C4-2B (cell line): ENCODE results near the gene GNG8.

ENCODE experiments used
- H3K27ac ChIP-seq: fragments of 450-650 bp; 2 replicates; pipeline ENCODE4 v1.5.1; 2017
- CTCF ChIP-seq: fragments of 450-650 bp; conservative IDR thresholded peaks from 2 replicates; pipeline ENCODE4 v1.5.1; 2017; ENCODE audit warnings: mild to moderate bottlenecking
- ZFX ChIP-seq: fragments of 450-650 bp; IDR thresholded peaks from 2 replicates; pipeline ENCODE4 v1.6.1; 2017

GNG8 gene

GRCh38 chr19:46603752-46604231, 32.2 kb downstream of the GNG8 start:
- H3K27ac ChIP-seq = no peak overlapping the region
- TF ChIP-seq ZFX (no peak), CTCF (no peak)

- TF ChIP-seq ZFX = no peak
- TF ChIP-seq CTCF = no peak
- H3K27ac ChIP-seq = peak overlapping the region; percentile 89; the same call in 1 of the 2 replicates
These were observed 32.8 kb downstream of the GNG8 start for GRCh38 chr19:46603195-46603637.

- TF ChIP-seq CTCF = no peak
- TF ChIP-seq ZFX = no peak
- peak overlapping the region; percentile 89 for H3K27ac ChIP-seq
These were observed 33.4 kb downstream of the GNG8 start for GRCh38 chr19:46602392-46603194.

GRCh38 chr19:46601318-46602224, 34.4 kb downstream of the GNG8 start, which contains the start of gene CALM3:
TSS of gene CALM3 (plus strand) at chr19:46601330. CDS start at chr19:46601435, 105 bp downstream.
- TF ChIP-seq ZFX (no peak), CTCF (no peak)
- peak within 1 kb of the TSS; percentile 89 for H3K27ac ChIP-seq

- H3K27ac ChIP-seq = peak overlapping the region; percentile 89
- TF ChIP-seq CTCF (no peak), ZFX (no peak)
These were observed 35.4 kb downstream of the GNG8 start for GRCh38 chr19:46600384-46601317.

- peak overlapping the region; percentile 89 for H3K27ac ChIP-seq
- TF ChIP-seq ZFX (no peak), CTCF (no peak)
These were observed 36.2 kb downstream of the GNG8 start for GRCh38 chr19:46599716-46600373.
